Upper lobe of right lung (tissue), 1 donor: ENCODE measurements around the gene PGGHG. TPM values are rescaled to one million over a fixed set of nuclear protein-coding genes. Genes with fewer than 3 reads are reported as not detected.

Experiments used
- ATAC-seq: fragments of 200-7000 bp; cut with Tn5 transposase; one replicate; pipeline ENCODE4 v1.9.1; 2020; ENCODE audit warnings: mild to moderate bottlenecking, moderate library complexity
- DNase-seq: peaks from one replicate; pipeline ENCODE4 v3.0.0-alpha.2; 2020
- H3K27ac ChIP-seq: fragments of 200-600 bp; one replicate; pipeline ENCODE4 v1.8.0; 2022
- H3K27me3 ChIP-seq: fragments of 200-600 bp; one replicate; pipeline ENCODE4 v1.8.0; 2022; ENCODE audit warnings: mild to moderate bottlenecking
- H3K36me3 ChIP-seq: fragments of 200-600 bp; one replicate; pipeline ENCODE4 v1.8.0; 2022
- H3K4me1 ChIP-seq: fragments of 200-600 bp; one replicate; pipeline ENCODE4 v1.8.0; 2022
- H3K4me3 ChIP-seq: fragments of 200-600 bp; one replicate; pipeline ENCODE4 v1.8.0; 2022; ENCODE audit warnings: mild to moderate bottlenecking
- H3K9me3 ChIP-seq: fragments of 200-600 bp; one replicate; pipeline ENCODE4 v1.8.0; 2022
- CTCF ChIP-seq: fragments of 200-600 bp; IDR thresholded peaks from one replicate; pipeline ENCODE4 v1.8.0; 2022; ENCODE audit warnings: antibody characterized with exemption
- intact Hi-C: fragments of 100-400 bp; cut with DNase I; formaldehyde crosslinking; loops from one replicate; pipeline ENCODE4 v1.11.0; 2022
- total RNA-seq: library from RNA; stranded (reverse); fragmentation: NEBNext Ultra II Directional; extraction: Animal tissue kit (Norgen Biotek cat#: 25700); gene quantifications from one replicate; pipeline ENCODE4 v1.2.1, GENCODE V29; 2021
- donor health status: DM: no; HTN: yes; CAD: no; lungs with severe emphysema.

Gene PGGHG
- total RNA-seq, 1 donor from 2014 or later: 105 TPM

- intact Hi-C loops: no loop called here
- no peak overlapping the region for H3K27ac ChIP-seq
- peaks cover 11% of the 10 kb centered on the region for H3K4me1 ChIP-seq
- no peaks in the 10 kb centered on the region for H3K9me3 ChIP-seq
- ATAC-seq (peak; percentile 1), DNase-seq (peak; percentile 60)
- TF ChIP-seq CTCF: no peak
- H3K27me3 ChIP-seq: peaks cover 12% of the 10 kb centered on the region
- peaks cover 4% of the 10 kb centered on the region for H3K36me3 ChIP-seq
- H3K4me3 ChIP-seq: no peak overlapping the region
Observed at GRCh38 chr11:297051-297585, 8.2 kb downstream of the PGGHG start.

- Histone ChIP-seq H3K4me3 (no peak overlapping the region), H3K27ac (no peak overlapping the region), H3K36me3 (peaks cover 4% of the 10 kb centered on the region), H3K4me1 (peaks cover 11% of the 10 kb centered on the region), H3K9me3 (no peaks in the 10 kb centered on the region), H3K27me3 (peaks cover 12% of the 10 kb centered on the region)
- DNase-seq (peak; percentile 63), ATAC-seq (peak; percentile 53)
- TF ChIP-seq CTCF: no peak
- intact Hi-C loops: no loop called here
Observed at GRCh38 chr11:297586-298405, 8.9 kb downstream of the PGGHG start.

- no peak overlapping the region for H3K4me3 ChIP-seq
- H3K27me3 ChIP-seq: peaks cover 12% of the 10 kb centered on the region
- peaks cover 11% of the 10 kb centered on the region for H3K4me1 ChIP-seq
- no peaks in the 10 kb centered on the region for H3K9me3 ChIP-seq
- H3K36me3 ChIP-seq: peaks cover 4% of the 10 kb centered on the region
- intact Hi-C loops: no loop called here
- DNase-seq: peak; percentile 64
- no peak overlapping the region for H3K27ac ChIP-seq
- ATAC-seq: no peak
- TF ChIP-seq CTCF: no peak
Observed at GRCh38 chr11:298406-299065, 9.6 kb downstream of the PGGHG start.

- H3K27ac ChIP-seq: no peak within 1 kb of the TSS
- peaks cover 11% of the 10 kb centered on the region for H3K4me1 ChIP-seq
- H3K27me3 ChIP-seq: peaks cover 12% of the 10 kb centered on the region
- H3K36me3 ChIP-seq: no peaks in the 10 kb centered on the region
- ATAC-seq: no peak
- intact Hi-C loops: no loop called here
- no peak within 1 kb of the TSS for H3K4me3 ChIP-seq
- TF ChIP-seq CTCF: no peak
- DNase-seq: peak; percentile 64
- H3K9me3 ChIP-seq: no peaks in the 10 kb centered on the region
Observed at GRCh38 chr11:299081-299891, 10.4 kb downstream of the PGGHG start, which contains the start of gene IFITM5. IFITM5 (minus strand) TSS chr11:299526; CDS start chr11:299490, 36 bp downstream.

GRCh38 chr11:299951-300735 is 11.2 kb downstream of the PGGHG start:
- no peaks in the 10 kb centered on the region for H3K36me3 ChIP-seq
- ATAC-seq: peak; percentile 2
- peaks cover 12% of the 10 kb centered on the region for H3K27me3 ChIP-seq
- DNase-seq: peak; percentile 61
- peak; percentile 15 for TF ChIP-seq CTCF
- peaks cover 18% of the 10 kb centered on the region for H3K4me1 ChIP-seq
- H3K27ac ChIP-seq: no peak overlapping the region
- intact Hi-C loops: no loop called here
- H3K9me3 ChIP-seq: no peaks in the 10 kb centered on the region
- no peak overlapping the region for H3K4me3 ChIP-seq
